IMR-90 (cell line): ENCODE results near the gene ERMARD. TPM values are rescaled to one million over a fixed set of nuclear protein-coding genes. Genes with fewer than 3 reads are reported as not detected.

Experiments used
- ATAC-seq: fragments of 200-7000 bp; cut with Tn5 transposase; 2 replicates; pipeline ENCODE4 v1.9.1; 2020; ENCODE audit warnings: low read depth, mild to moderate bottlenecking, moderate library complexity
- BruUV-seq: library from RNA; stranded (reverse); fragments of 400-500 nt; replicated peaks from 2 replicates; lab custom pipeline; 2021; lab: Mats Ljungman, UMichigan
- CTCF ChIA-PET: fragments of 300-600 bp; formaldehyde crosslinking; extraction: SDS; loops from one replicate; lab custom pipeline; 2021; ENCODE audit warnings: antibody characterized with exemption; lab: Yijun Ruan, JAX
- POLR2A ChIA-PET: fragments of 300-600 bp; sonication (Branson Sonifier 250); formaldehyde crosslinking; loops from one replicate; lab custom pipeline; 2022; ENCODE audit warnings: antibody characterized with exemption; ENCODE audit not compliant: unreplicated experiment; lab: Charles Lee
- DNase-seq: peaks from one replicate; pipeline ENCODE4 v3.0.0; 2013
- H2AFZ ChIP-seq: replicated peaks from 2 replicates; pipeline ENCODE3; 2013; ENCODE audit warnings: low read length, mild to moderate bottlenecking; ENCODE audit not compliant: poor library complexity
- H2AK5ac ChIP-seq: 2 replicates; pipeline ENCODE4 v1.6.1; 2013; ENCODE audit warnings: low read depth, low read length, inconsistent platforms
- H2AK9ac ChIP-seq: replicated peaks from 2 replicates; pipeline ENCODE3; 2013; ENCODE audit warnings: mild to moderate bottlenecking, low read depth, low read length, moderate library complexity; ENCODE audit not compliant: poor library complexity
- H2BK120ac ChIP-seq: 2 replicates; pipeline ENCODE4 v1.6.1; 2013; ENCODE audit warnings: low read depth, low read length, inconsistent platforms
- H2BK15ac ChIP-seq: 3 replicates; pipeline ENCODE4 v1.6.1; 2013; ENCODE audit warnings: low read depth, low read length, inconsistent platforms
- H2BK20ac ChIP-seq: 2 replicates; pipeline ENCODE4 v1.6.1; 2013; ENCODE audit warnings: low read depth, mild to moderate bottlenecking, inconsistent platforms, low read length, moderate library complexity
- H2BK5ac ChIP-seq: 2 replicates; pipeline ENCODE4 v1.6.1; 2013; ENCODE audit warnings: mild to moderate bottlenecking, low read depth, low read length, inconsistent platforms; ENCODE audit not compliant: poor library complexity, severe bottlenecking
- H3K14ac ChIP-seq: replicated peaks from 2 replicates; pipeline ENCODE4 v1.6.1; 2013; ENCODE audit warnings: low read depth, low read length, inconsistent platforms
- H3K18ac ChIP-seq: 2 replicates; pipeline ENCODE4 v1.6.1; 2013; ENCODE audit warnings: low read depth, low read length, control low read depth
- H3K23ac ChIP-seq: 2 replicates; pipeline ENCODE4 v1.6.1; 2013; ENCODE audit warnings: low read depth, low read length, inconsistent platforms
- H3K27ac ChIP-seq: 2 replicates; pipeline ENCODE4 v1.5.1; 2013; ENCODE audit warnings: mild to moderate bottlenecking, control low read depth, low read length; ENCODE audit not compliant: insufficient read depth
- H3K27me3 ChIP-seq: 2 replicates; pipeline ENCODE4 v1.6.1; 2013; ENCODE audit warnings: low read length; ENCODE audit not compliant: control insufficient read depth, insufficient read depth
- H3K36me3 ChIP-seq: 2 replicates; pipeline ENCODE4 v1.6.1; 2013; ENCODE audit warnings: low read length, mixed read lengths; ENCODE audit not compliant: control insufficient read depth, insufficient read depth
- H3K4ac ChIP-seq: 2 replicates; pipeline ENCODE4 v1.6.1; 2013; ENCODE audit warnings: low read depth, low read length, inconsistent platforms
- H3K4me1 ChIP-seq: 2 replicates; pipeline ENCODE4 v1.6.1; 2013; ENCODE audit warnings: low read length, mixed read lengths; ENCODE audit not compliant: control insufficient read depth, insufficient read depth
- H3K4me2 ChIP-seq: 2 replicates; pipeline ENCODE4 v1.6.1; 2013; ENCODE audit warnings: low read depth, mild to moderate bottlenecking, control low read depth, low read length, moderate library complexity
- H3K4me3 ChIP-seq: 2 replicates; pipeline ENCODE4 v1.5.1; 2013; ENCODE audit warnings: low read depth, mild to moderate bottlenecking, control low read depth, low read length, moderate library complexity; ENCODE audit not compliant: insufficient read depth
- H3K56ac ChIP-seq: 2 replicates; pipeline ENCODE4 v1.6.1; 2013; ENCODE audit warnings: low read length, inconsistent platforms; ENCODE audit not compliant: insufficient read depth; ENCODE audit errors: extremely low read depth
- H3K79me1 ChIP-seq, 2 experiments: 2 replicates each; pipeline ENCODE4 v1.6.1; 2013; ENCODE audit warnings: low read length in 2 of 2, inconsistent platforms in 1 of 2, low read depth in 1 of 2
- H3K9ac ChIP-seq: 2 replicates; pipeline ENCODE4 v1.6.1; 2013; ENCODE audit warnings: low read depth, low read length, control low read depth
- H3K9me1 ChIP-seq: 2 replicates; pipeline ENCODE4 v1.6.1; 2013; ENCODE audit warnings: low read length, inconsistent platforms; ENCODE audit not compliant: insufficient read depth
- H3K9me3 ChIP-seq: 2 replicates; pipeline ENCODE4 v1.6.1; 2013; ENCODE audit warnings: low read length; ENCODE audit not compliant: control insufficient read depth, insufficient read depth
- H4K20me1 ChIP-seq: 2 replicates; pipeline ENCODE4 v1.6.1; 2013; ENCODE audit warnings: low read length, inconsistent platforms; ENCODE audit not compliant: insufficient read depth
- H4K5ac ChIP-seq: 2 replicates; pipeline ENCODE4 v1.6.1; 2013; ENCODE audit warnings: mild to moderate bottlenecking, low read depth, low read length, control low read depth
- H4K8ac ChIP-seq, 2 experiments: 2 replicates each; pipeline ENCODE4 v1.6.1; 2013; ENCODE audit warnings: low read depth in 2 of 2, low read length in 2 of 2, control low read depth in 1 of 2, inconsistent platforms in 1 of 2
- H4K91ac ChIP-seq: 2 replicates; pipeline ENCODE4 v1.6.1; 2013; ENCODE audit warnings: low read depth, low read length, inconsistent platforms; ENCODE audit not compliant: insufficient read depth
- BHLHE40 ChIP-seq: fragments of 150-350 bp; IDR thresholded peaks from 2 replicates; pipeline ENCODE4 v1.6.1; 2016; ENCODE audit warnings: mild to moderate bottlenecking, low read depth, low read length
- CEBPB ChIP-seq: IDR thresholded peaks from 2 replicates; pipeline ENCODE4 v1.6.1; 2012; ENCODE audit warnings: low read depth, low read length, improper control_type of control experiment
- CHD1 ChIP-seq: IDR thresholded peaks from 2 replicates; pipeline ENCODE4 v1.6.1; 2012; ENCODE audit warnings: low read depth, low read length, improper control_type of control experiment
- CTCF ChIP-seq: conservative IDR thresholded peaks from 2 replicates; pipeline ENCODE4 v1.5.1; 2012; ENCODE audit warnings: mild to moderate bottlenecking, low read depth, low read length, improper control_type of control experiment
- ELK1 ChIP-seq: fragments of 150-350 bp; IDR thresholded peaks from 2 replicates; pipeline ENCODE4 v1.6.1; 2016; ENCODE audit warnings: low read depth, mild to moderate bottlenecking, low read length, moderate library complexity, borderline replicate concordance
- FOS ChIP-seq: fragments of 150-350 bp; IDR thresholded peaks from 2 replicates; pipeline ENCODE4 v1.6.1; 2016; ENCODE audit warnings: low read depth, low read length
- MAFK ChIP-seq: IDR thresholded peaks from 2 replicates; pipeline ENCODE4 v1.6.1; 2012; ENCODE audit warnings: low read depth, low read length, improper control_type of control experiment
- MAZ ChIP-seq: IDR thresholded peaks from 2 replicates; pipeline ENCODE4 v1.6.1; 2012; ENCODE audit warnings: low read depth, mild to moderate bottlenecking, low read length, improper control_type of control experiment, moderate library complexity, borderline replicate concordance
- MXI1 ChIP-seq: IDR thresholded peaks from 2 replicates; pipeline ENCODE4 v1.6.1; 2012; ENCODE audit warnings: low read depth, mild to moderate bottlenecking, low read length, moderate library complexity, borderline replicate concordance
- NFE2L2 ChIP-seq: fragments of 150-350 bp; IDR thresholded peaks from 2 replicates; pipeline ENCODE4 v1.6.1; 2016; ENCODE audit warnings: low read depth, mild to moderate bottlenecking, low read length
- POLR2A ChIP-seq: IDR thresholded peaks from 2 replicates; pipeline ENCODE4 v1.6.1; 2012; ENCODE audit warnings: mild to moderate bottlenecking, low read depth, low read length
- RAD21 ChIP-seq: IDR thresholded peaks from 2 replicates; pipeline ENCODE4 v1.6.1; 2012; ENCODE audit warnings: low read length, improper control_type of control experiment
- RCOR1 ChIP-seq: IDR thresholded peaks from 2 replicates; pipeline ENCODE4 v1.6.1; 2012; ENCODE audit warnings: mild to moderate bottlenecking, low read length, improper control_type of control experiment; ENCODE audit not compliant: insufficient replicate concordance
- RFX5 ChIP-seq: IDR thresholded peaks from 2 replicates; pipeline ENCODE4 v1.8.0; 2012; ENCODE audit warnings: low read depth, mild to moderate bottlenecking, low read length, moderate library complexity
- SMC3 ChIP-seq: fragments of 150-350 bp; IDR thresholded peaks from 2 replicates; pipeline ENCODE4 v1.6.1; 2016; ENCODE audit warnings: low read depth, mild to moderate bottlenecking, antibody characterized with exemption, low read length, moderate library complexity
- USF2 ChIP-seq: fragments of 150-350 bp; IDR thresholded peaks from 2 replicates; pipeline ENCODE4 v1.6.1; 2017; ENCODE audit warnings: mild to moderate bottlenecking, antibody characterized with exemption, low read length, low read depth
- WGBS, 2 experiments: methylation state at CpG; one replicate each; pipeline versions ENCODE4 v1.1.5 to v1.1.7; 2013; ENCODE audit warnings: missing lambda C conversion rate in 2 of 2; ENCODE audit not compliant: insufficient read length in 1 of 2; ENCODE audit errors: extremely low coverage in 2 of 2; 5-methylcytosine and 5-hydroxymethylcytosine counted together
- dilution Hi-C: fragments of 300-500 bp; cut with HindIII; formaldehyde crosslinking; loops from one replicate; pipeline ENCODE4 v1.14.3; 2018; ENCODE audit warnings: low sequenced_read_pairs; ENCODE audit not compliant: unreplicated experiment
- in situ Hi-C: fragments of 300-500 bp; cut with MboI; formaldehyde crosslinking; loops from 3 replicates; pipeline ENCODE4 v1.14.3; 2019; ENCODE audit warnings: low sequenced_read_pairs, inconsistent platforms, mixed read lengths
- intact Hi-C: fragments of 100-400 bp; cut with micrococcal nuclease; formaldehyde crosslinking; loops from 2 replicates; pipeline ENCODE4 v1.10.0; 2022
- polyA plus RNA-seq, 3 experiments: library from polyadenylated mRNA; depleted of rRNA; stranded (reverse); fragments of >200 nt; gene quantifications; 2 replicates each; pipeline ENCODE4 v1.2.3, GENCODE V29; 2012; ENCODE audit warnings: low replicate concordance in 1 of 3
- total RNA-seq: library from RNA; depleted of rRNA; stranded (reverse); fragments of >200 nt; gene quantifications from 2 replicates; pipeline ENCODE4 v1.2.3, GENCODE V29; 2012

The ERMARD gene
- total and polyA plus RNA-seq, 2 of the 4 experiments (the other 2 are of a cell fraction): 15.1 to 25.4 TPM

- in situ Hi-C loops (no loop called here), dilution Hi-C loops (no loop called here), intact Hi-C loops (no loop called here)
- Histone ChIP-seq H3K27me3 (peaks cover 4% of the 10 kb centered on the region), H2BK5ac (no peak overlapping the region), H2BK20ac (no peak overlapping the region), H4K5ac (no peak overlapping the region), H3K4me2 (no peak overlapping the region; the same call in 1 of the 2 replicates), H3K14ac (no peak overlapping the region), H2BK120ac (no peak overlapping the region), H3K9me3 (no peaks in the 10 kb centered on the region), H3K4me1 (peaks cover 2% of the 10 kb centered on the region; the same call in 1 of the 2 replicates), H4K20me1 (no peaks in the 10 kb centered on the region), H2AK9ac (no peak overlapping the region), H3K56ac (no peak overlapping the region), H3K36me3 (no peaks in the 10 kb centered on the region), H3K79me1 (no peaks in the 10 kb centered on the region), H3K4me3 (no peak overlapping the region), H2AFZ (no peak overlapping the region), H4K8ac (no peak overlapping the region), H4K91ac (no peak overlapping the region), H3K27ac (no peak overlapping the region), H3K9ac (no peak overlapping the region), H2BK15ac (no peak overlapping the region), H2AK5ac (no peak overlapping the region), H3K23ac (no peak overlapping the region), H3K9me1 (no peaks in the 10 kb centered on the region), H3K18ac (no peak overlapping the region), H3K4ac (no peak overlapping the region)
- ChIA-PET POLR2A (no interaction called here), CTCF (no interaction called here)
- WGBS, 2 experiments: no CpG with 5 or more reads among the region's 9 CpGs
- no TSS peak for BruUV-seq
- peak; percentile 47; the same call in 1 of the 2 replicates for ATAC-seq
- no peak for DNase-seq
- TF ChIP-seq CEBPB (no peak), RAD21 (no peak), ELK1 (no peak), NFE2L2 (no peak), RCOR1 (no peak), MAFK (no peak), RFX5 (no peak), MAZ (no peak), USF2 (no peak), BHLHE40 (no peak), CHD1 (no peak), MXI1 (no peak), FOS (no peak), POLR2A (no peak), CTCF (no peak), SMC3 (no peak)
Observed at GRCh38 chr6:169738204-169738975, 13.0 kb upstream of the ERMARD start.
